ENCODE results near the gene ITGB1. TPM values are rescaled to one million over a fixed set of nuclear protein-coding genes. Genes with fewer than 3 reads are reported as not detected.

ITGB1 gene
- total and polyA plus RNA-seq, 2 of the 8 experiments (the other 6 are each of a cell fraction or from before 2014, with no cell fraction given) = 82.7 to 321 TPM

DNA sequence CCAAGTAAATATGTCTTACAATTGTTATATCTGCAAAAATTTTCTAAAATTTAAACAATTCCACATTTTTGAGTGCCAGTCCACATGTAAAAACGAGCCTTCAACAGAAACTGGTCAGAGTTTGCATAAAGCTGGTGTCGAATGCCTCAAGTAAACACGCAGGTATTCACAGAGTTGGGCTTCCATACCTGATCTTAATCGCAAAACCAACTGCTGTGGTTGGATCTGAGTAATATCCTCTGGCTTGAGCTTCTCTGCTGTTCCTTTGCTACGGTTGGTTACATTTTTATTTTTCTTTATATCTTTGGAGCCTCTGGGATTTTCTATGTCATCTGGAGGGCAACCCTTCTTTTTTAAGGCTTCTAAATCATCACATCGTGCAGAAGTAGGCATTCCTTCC, 28.4 kb downstream of the ITGB1 start (continued):
- TF ChIP-seq, protein P1, sequence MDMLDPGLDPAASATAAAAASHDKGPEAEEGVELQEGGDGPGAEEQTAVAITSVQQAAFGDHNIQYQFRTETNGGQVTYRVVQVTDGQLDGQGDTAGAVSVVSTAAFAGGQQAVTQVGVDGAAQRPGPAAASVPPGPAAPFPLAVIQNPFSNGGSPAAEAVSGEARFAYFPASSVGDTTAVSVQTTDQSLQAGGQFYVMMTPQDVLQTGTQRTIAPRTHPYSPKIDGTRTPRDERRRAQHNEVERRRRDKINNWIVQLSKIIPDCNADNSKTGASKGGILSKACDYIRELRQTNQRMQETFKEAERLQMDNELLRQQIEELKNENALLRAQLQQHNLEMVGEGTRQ (IDR thresholded peaks at IDR 0.05; ENCODE audit: low read length) = no peak
- TF ChIP-seq TBP (IDR thresholded peaks at IDR 0.05; ENCODE audit: low read depth, low read length) (no peak), HDAC2 (IDR thresholded peaks at IDR 0.05; ENCODE audit: borderline replicate concordance in 1 of 2, low read depth in 2 of 2, low read length in 2 of 2) (no peak), SUZ12 (IDR thresholded peaks at IDR 0.05; ENCODE audit: low read length) (no peak), POLR2A (IDR thresholded peaks at IDR 0.05; ENCODE audit: control extremely low read depth in 1 of 2, low read depth in 2 of 2, low read length in 2 of 2) (no peak), KDM1A (IDR thresholded peaks at IDR 0.05; ENCODE audit: borderline replicate concordance, low read length) (no peak)

All from H1 (cell line).